ENCODE data around the gene NFATC4.
A peak's percentile ranks its signal among the peaks of the same experiment; 100 is the strongest.

The NFATC4 gene

DNA sequence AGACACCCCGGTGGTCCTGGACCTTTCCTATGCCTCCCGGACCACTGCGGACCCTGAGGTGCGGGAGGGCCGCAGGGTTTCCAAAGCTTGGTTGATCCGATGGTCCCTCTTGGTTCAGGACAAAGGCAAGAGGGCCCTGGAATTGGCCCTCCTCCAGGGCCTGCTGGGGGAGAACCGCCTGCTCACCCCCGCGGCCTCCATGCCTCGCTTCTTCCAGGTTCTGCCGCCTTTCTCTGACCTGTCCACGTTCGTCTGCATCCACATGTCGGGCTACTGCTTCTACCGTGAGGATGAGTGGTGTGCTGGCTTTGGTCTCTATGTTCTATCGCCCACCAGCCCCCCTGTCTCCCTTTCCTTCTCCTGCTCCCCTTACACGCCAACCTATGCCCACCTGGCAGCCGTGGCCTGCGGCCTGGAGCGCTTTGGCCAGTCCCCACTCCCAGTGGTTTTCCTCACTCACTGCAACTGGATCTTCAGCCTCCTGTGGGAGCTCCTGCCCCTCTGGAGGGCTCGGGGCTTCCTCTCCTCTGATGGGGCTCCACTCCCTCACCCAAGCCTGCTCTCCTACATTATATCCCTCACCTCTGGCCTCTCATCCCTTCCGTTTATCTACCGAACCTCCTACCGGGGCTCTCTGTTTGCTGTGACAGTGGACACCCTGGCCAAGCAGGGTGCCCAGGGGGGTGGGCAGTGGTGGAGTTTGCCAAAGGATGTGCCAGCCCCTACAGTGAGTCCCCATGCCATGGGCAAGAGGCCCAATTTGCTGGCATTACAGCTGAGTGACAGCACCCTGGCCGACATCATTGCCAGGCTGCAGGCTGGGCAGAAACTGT is 47.7 kb downstream of the NFATC4 start:
- no peak overlapping the region for H3K4me3 ChIP-seq (replicated peaks in 1 of 2; ENCODE audit: low read depth in 2 of 2, low read length in 2 of 2)
- DNase-seq (ENCODE audit: low read depth in 2 of 2) = no peak
- TF ChIP-seq, protein P1, sequence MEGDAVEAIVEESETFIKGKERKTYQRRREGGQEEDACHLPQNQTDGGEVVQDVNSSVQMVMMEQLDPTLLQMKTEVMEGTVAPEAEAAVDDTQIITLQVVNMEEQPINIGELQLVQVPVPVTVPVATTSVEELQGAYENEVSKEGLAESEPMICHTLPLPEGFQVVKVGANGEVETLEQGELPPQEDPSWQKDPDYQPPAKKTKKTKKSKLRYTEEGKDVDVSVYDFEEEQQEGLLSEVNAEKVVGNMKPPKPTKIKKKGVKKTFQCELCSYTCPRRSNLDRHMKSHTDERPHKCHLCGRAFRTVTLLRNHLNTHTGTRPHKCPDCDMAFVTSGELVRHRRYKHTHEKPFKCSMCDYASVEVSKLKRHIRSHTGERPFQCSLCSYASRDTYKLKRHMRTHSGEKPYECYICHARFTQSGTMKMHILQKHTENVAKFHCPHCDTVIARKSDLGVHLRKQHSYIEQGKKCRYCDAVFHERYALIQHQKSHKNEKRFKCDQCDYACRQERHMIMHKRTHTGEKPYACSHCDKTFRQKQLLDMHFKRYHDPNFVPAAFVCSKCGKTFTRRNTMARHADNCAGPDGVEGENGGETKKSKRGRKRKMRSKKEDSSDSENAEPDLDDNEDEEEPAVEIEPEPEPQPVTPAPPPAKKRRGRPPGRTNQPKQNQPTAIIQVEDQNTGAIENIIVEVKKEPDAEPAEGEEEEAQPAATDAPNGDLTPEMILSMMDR (IDR thresholded peaks at IDR 0.05; ENCODE audit: low read depth, low read length) = no peak

DNA sequence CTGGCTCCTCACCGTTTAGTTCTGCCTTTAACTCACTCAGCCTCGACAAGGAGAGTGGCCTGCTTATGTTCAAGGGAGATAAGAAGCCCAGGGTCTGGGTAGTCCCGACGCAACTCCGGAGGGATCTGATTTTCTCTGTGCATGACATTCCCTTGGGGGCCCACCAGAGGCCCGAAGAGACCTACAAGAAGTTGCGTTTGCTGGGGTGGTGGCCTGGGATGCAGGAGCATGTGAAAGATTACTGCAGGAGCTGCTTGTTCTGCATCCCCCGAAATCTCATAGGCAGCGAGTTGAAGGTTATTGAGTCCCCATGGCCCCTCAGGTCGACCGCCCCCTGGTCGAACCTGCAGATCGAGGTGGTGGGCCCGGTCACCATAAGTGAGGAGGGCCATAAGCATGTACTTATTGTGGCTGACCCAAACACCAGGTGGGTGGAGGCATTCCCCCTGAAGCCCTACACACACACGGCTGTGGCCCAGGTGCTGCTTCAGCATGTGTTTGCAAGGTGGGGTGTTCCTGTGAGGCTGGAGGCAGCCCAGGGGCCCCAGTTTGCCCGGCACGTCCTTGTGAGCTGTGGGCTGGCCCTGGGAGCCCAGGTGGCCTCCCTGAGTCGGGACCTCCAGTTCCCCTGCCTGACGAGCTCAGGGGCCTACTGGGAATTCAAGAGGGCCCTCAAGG is 48.4 kb downstream of the NFATC4 start:
- TF ChIP-seq, protein P1 (IDR thresholded peaks at IDR 0.05; ENCODE audit: low read depth, low read length) = no peak
- no peak overlapping the region for H3K4me3 ChIP-seq (replicated peaks in 1 of 2; ENCODE audit: low read depth in 2 of 2, low read length in 2 of 2)
- DNase-seq (ENCODE audit: low read depth in 2 of 2) = no peak

- DNase-seq (ENCODE audit: low read depth in 2 of 2) = no peak
- no peak overlapping the region for H3K4me3 ChIP-seq (replicated peaks in 1 of 2; ENCODE audit: low read depth in 2 of 2, low read length in 2 of 2)
- TF ChIP-seq, protein P1 (IDR thresholded peaks at IDR 0.05; ENCODE audit: low read depth, low read length) = no peak
These were observed 49.1 kb downstream of the NFATC4 start for GRCh38 chr14:24416932-24417619.

DNA sequence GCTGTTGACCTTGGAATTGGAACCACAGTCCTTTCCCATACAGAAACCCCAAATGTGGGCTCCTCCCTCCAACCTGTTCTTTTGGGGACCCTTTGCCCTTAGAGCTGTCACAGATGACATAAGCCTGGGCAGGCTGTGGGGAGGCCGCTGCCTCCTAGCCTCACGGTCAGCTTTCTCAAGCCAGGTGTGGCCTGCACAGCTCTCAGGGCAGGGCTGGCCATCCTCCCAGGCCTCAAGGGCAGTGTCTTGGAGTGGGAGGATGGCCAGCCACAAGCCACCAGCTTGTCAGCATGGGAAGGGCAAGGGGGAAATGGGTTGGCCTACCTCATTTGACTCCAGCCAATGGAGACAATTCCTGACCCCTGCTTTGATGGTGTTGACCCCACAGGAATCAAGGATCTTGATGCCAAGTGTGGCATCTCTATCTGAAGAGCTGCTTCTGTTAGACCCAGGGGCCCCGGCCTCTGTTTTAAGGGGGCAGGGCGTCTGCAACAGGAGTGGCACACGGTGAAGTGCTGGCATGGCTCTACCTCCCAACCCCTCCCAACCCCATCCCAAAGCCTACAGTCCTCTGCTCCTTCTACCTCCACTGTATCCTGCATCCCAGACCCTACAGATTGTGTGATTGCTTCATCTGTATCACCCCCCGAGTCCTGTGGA is 50.0 kb downstream of the NFATC4 start:
- TF ChIP-seq, protein P1 (IDR thresholded peaks at IDR 0.05; ENCODE audit: low read depth, low read length) = no peak
- no peak for DNase-seq (ENCODE audit: low read depth in 2 of 2)
- no peak overlapping the region for H3K4me3 ChIP-seq (replicated peaks in 1 of 2; ENCODE audit: low read depth in 2 of 2, low read length in 2 of 2)

GRCh38 chr14:24418492-24418873 is 50.5 kb downstream of the NFATC4 start:
- TF ChIP-seq, protein P1 (IDR thresholded peaks at IDR 0.05; ENCODE audit: low read depth, low read length) = no peak
- no peak overlapping the region for H3K4me3 ChIP-seq (replicated peaks in 1 of 2; ENCODE audit: low read depth in 2 of 2, low read length in 2 of 2)
- DNase-seq (ENCODE audit: low read depth in 2 of 2) = peak; percentile 36 to 44

GRCh38 chr14:24422261-24422660 is 54.3 kb downstream of the NFATC4 start:
- TF ChIP-seq, protein P1 (IDR thresholded peaks at IDR 0.05; ENCODE audit: low read depth, low read length) = no peak
- no peak overlapping the region for H3K4me3 ChIP-seq (replicated peaks in 1 of 2; ENCODE audit: low read depth in 2 of 2, low read length in 2 of 2)
- no peak for DNase-seq (ENCODE audit: low read depth in 2 of 2)
